ENCODE measurements around the gene RBCK1.
"Not testable (repeated sequence)": the region's sequence is repeated elsewhere in the genome, so short reads cannot be mapped to it uniquely, and the experiment has no call there.

Gene RBCK1

GRCh38 chr20:454951-455350 is 46.9 kb downstream of the RBCK1 start:
- H3K4me3 Mint-ChIP-seq: no peak overlapping the region
- H3K9me3 Mint-ChIP-seq: no peaks in the 10 kb centered on the region
- DNase-seq: no peak
- peaks cover 26% of the 10 kb centered on the region for H3K4me1 Mint-ChIP-seq
- ATAC-seq: no peak
- no peak overlapping the region for H3K27ac Mint-ChIP-seq
- no peaks in the 10 kb centered on the region for H3K27me3 Mint-ChIP-seq

DNA sequence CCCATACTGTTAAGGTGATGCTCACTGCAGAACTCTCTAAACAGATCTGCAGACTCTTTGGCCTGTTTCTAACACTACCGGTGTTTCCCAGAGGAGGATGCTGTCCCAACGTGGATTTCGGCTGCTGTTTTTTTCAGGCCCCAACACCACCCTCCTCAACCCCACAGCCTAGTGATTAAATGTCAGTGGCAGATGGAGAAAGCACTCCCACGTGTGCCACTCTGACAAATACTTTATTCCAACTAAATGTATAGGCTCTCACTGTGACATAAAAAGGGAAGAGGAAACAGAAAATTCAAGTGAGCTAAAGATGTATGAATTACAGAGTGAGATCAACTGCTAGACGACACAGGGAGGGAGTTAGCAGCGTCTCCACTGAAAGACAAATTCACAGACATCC is 50.7 kb downstream of the RBCK1 start:
- H3K27me3 Mint-ChIP-seq: no peaks in the 10 kb centered on the region
- H3K9me3 Mint-ChIP-seq: no peaks in the 10 kb centered on the region
- no peak overlapping the region for H3K27ac Mint-ChIP-seq
- no peak overlapping the region for H3K4me3 Mint-ChIP-seq
- DNase-seq (no peak), ATAC-seq (no peak)
- H3K4me1 Mint-ChIP-seq: peaks cover 51% of the 10 kb centered on the region

DNA sequence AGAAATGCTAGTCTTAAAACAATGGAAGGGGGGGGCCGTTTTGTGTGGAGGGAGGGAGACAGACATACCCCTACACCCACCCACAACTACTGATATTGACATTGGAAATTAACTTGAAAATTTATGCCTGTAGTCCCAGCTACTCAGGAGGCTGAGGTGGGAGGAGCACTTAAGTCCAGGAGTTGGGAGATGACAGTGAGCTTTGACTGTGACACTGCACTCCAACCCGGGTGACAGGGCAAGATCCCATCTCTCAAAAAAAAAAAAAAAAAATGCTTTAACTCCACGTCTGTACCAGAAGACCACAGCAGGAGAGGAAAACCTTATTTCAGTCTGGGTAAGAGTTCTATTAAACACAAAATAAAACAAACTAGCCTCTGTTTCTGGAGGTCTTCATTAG is 52.1 kb downstream of the RBCK1 start:
- H3K9me3 Mint-ChIP-seq: no peaks in the 10 kb centered on the region
- peak overlapping the region in 1 of 2 donors; percentile 48 for H3K27ac Mint-ChIP-seq
- DNase-seq: no peak
- ATAC-seq: no peak
- peaks cover 51% of the 10 kb centered on the region for H3K4me1 Mint-ChIP-seq
- H3K27me3 Mint-ChIP-seq: no peaks in the 10 kb centered on the region
- peak overlapping the region; percentile 52 to 96 for H3K4me3 Mint-ChIP-seq

GRCh38 chr20:460707-461106 is 52.6 kb downstream of the RBCK1 start:
- Mint-ChIP-seq H3K4me3 (peak overlapping the region; percentile 52 to 96), H3K27me3 (no peaks in the 10 kb centered on the region), H3K27ac (no peak overlapping the region), H3K9me3 (no peaks in the 10 kb centered on the region), H3K4me1 (peaks cover 51% of the 10 kb centered on the region)
- DNase-seq (no peak), ATAC-seq (no peak)

GRCh38 chr20:461254-462198 is 53.4 kb downstream of the RBCK1 start:
- peak; percentile 53 for ATAC-seq
- Mint-ChIP-seq H3K27me3 (no peaks in the 10 kb centered on the region), H3K9me3 (no peaks in the 10 kb centered on the region), H3K27ac (peak overlapping the region; percentile 78 to 93), H3K4me3 (peak overlapping the region; percentile 91 to 96), H3K4me1 (peaks cover 51% of the 10 kb centered on the region)
- peak in 1 of 2 donors; percentile 57 for DNase-seq

GRCh38 chr20:462199-462991 is 54.3 kb downstream of the RBCK1 start, which contains the start of gene TBC1D20:
Gene TBC1D20, minus strand, starts transcription at chr20:462533. Its CDS starts 128 bp downstream, at chr20:462405.
- peaks cover 4% of the 10 kb centered on the region for H3K27me3 Mint-ChIP-seq
- DNase-seq: peak; percentile 85 to 88
- H3K4me1 Mint-ChIP-seq: peaks cover 48% of the 10 kb centered on the region
- peak within 1 kb of the TSS; percentile 93 to 95 for H3K27ac Mint-ChIP-seq
- peaks cover 3% of the 10 kb centered on the region in 2 donors for H3K9me3 Mint-ChIP-seq
- peak within 1 kb of the TSS; percentile 91 to 96 for H3K4me3 Mint-ChIP-seq
- ATAC-seq: peak; percentile 98

DNA sequence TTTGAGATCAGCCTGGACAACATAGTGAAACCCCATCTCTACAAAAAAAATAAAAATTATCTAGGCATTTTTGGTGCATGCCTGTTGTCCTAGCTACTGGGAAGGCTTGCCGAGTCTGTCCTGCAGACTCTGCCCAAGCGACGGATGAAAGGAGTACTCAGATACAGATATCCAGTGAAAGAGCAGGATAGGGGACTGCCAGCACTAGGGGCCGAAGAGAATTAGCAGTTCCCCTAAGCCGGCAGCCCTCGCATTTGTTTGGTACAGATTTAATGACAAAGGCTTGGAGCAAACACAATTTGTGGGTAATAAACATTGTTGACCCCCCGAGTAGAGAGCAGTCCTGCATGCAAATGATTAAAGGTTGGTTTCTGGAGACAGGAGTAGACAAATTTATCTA is 59.7 kb downstream of the RBCK1 start:
- Mint-ChIP-seq H3K27ac (no peak overlapping the region), H3K9me3 (peaks cover 7 to 13% of the 10 kb centered on the region in 2 donors), H3K27me3 (peaks cover 22% of the 10 kb centered on the region), H3K4me3 (no peak overlapping the region), H3K4me1 (peaks cover 7% of the 10 kb centered on the region)
- no peak for DNase-seq
- ATAC-seq: no peak

DNA sequence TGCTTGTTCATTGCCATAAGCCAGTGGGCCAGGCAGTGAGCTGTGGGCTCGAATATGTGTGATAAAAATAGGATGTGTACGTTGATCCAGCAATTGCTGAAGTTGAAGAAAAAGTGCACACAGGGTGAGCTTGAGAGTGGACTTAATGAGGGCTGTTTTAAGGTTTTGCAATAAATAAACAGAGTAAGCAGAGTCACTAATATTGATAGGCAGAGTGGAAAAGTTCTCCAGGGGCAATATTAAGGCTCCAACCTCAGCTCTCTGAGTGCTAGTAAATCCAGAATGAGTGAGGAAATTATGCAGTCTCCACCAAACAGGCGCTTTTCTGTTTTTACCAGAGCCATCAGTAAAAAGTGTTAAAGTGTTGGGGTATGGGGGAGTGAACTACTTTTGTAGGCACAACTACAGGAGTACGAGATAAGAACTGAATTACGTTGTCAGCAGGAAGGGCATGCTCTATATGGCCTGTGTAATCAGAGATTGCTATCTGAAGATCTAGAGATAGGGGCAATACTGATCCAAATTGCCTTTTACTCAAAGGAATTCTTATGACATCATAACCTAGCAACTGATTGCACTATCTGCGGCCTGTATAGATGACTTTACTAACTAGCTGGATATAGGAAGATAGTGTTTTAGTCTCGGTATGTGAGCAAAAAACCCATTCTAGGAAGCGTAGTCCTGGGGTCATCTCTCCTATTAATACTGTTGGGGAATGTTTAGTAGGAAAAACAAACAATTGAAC is 61.8 kb downstream of the RBCK1 start:
- DNase-seq: no peak
- Mint-ChIP-seq H3K27me3 (peaks cover 22% of the 10 kb centered on the region), H3K4me3 (no peak overlapping the region), H3K9me3 (peaks cover 7 to 13% of the 10 kb centered on the region in 2 donors), H3K4me1 (no peaks in the 10 kb centered on the region), H3K27ac (no peak overlapping the region)
- ATAC-seq: no peak

DNA sequence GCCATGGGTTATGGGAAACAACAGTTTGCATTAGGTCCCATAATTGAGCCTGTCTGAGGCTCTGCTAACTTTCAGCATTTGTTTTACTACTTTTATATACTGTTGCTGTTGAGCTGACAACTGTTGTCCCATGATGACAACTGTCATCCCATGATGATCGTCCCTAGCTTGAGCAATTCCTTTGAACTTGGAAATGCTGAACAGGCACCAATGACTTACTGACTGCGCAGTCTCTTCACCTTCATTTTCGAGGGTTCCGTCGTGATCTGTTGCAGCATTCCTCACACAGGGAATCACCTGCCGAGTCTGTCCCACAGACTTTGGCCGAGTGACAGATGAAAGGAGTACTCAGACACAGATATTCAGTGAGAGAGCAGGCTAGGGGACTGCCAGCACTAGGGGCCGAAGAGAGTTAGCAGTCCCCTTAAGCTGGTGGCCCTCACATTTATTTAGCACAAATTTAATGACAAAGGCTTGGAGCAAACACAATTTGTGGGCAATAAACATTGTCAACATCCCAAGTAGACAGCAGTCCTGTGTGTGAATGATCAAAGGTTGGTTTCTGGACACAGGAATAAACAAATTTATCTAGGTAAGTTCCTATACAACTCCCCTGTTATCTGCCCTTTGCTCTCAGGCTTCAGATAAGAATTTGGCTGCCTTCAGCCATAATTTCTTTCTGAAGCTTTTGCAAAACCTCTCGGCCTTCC is 64.2 kb downstream of the RBCK1 start:
- DNase-seq (no peak), ATAC-seq (no peak)
- H3K27ac Mint-ChIP-seq: no peak overlapping the region
- H3K9me3 Mint-ChIP-seq: peaks cover 5 to 11% of the 10 kb centered on the region in 2 donors
- no peak overlapping the region for H3K4me3 Mint-ChIP-seq
- H3K4me1 Mint-ChIP-seq: peaks cover 4% of the 10 kb centered on the region
- H3K27me3 Mint-ChIP-seq: peaks cover 19% of the 10 kb centered on the region

DNA sequence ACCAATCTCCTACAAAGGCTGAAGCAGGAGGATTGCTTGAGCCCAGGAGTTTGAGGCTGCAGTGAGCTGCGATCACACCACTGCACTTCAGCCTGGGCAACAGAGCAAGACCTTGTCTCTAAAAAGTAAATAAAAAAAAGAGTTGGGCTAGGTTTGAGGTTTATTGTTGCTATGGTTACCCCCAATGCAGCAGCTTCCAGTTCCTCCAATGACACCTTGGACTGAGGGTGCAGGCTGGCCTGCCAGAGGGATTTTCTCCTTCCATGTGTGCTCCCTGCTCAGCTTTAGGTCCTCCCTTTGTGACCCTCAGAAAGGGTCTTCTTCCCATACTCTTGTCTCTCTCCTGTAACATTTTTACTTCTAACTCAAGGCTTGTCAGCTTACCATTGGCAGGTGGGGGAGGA is 64.8 kb downstream of the RBCK1 start:
- ATAC-seq: no peak
- Mint-ChIP-seq H3K27me3 (peaks cover 14% of the 10 kb centered on the region), H3K4me1 (peaks cover 4% of the 10 kb centered on the region), H3K9me3 (peaks cover 0 to 6% of the 10 kb centered on the region in 2 donors), H3K4me3 (no peak overlapping the region), H3K27ac (no peak overlapping the region)
- no peak for DNase-seq

DNA sequence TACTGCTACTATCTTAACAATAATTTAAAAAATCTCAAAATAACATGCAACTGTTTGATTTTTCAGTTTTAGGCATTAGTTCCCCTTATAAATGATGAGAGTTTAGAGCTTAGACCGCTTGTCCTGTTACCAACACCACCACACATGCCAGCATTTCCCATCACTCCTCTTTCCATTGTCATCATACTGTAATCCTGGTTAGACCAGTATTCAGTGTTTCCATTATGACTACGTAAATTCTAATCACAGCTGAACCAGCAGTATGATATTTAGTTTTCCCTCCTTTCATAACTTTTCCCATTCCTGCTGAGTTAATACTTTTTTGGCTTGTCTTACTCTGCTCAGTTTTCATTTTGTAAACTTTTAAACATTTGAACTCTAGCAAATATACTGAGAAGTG is 66.5 kb downstream of the RBCK1 start:
- no peak for ATAC-seq
- Mint-ChIP-seq H3K27me3 (peaks cover 5% of the 10 kb centered on the region), H3K4me3 (no peak overlapping the region), H3K9me3 (no peaks in the 10 kb centered on the region), H3K27ac (no peak overlapping the region), H3K4me1 (peaks cover 14% of the 10 kb centered on the region)
- DNase-seq: no peak

GRCh38 chr20:475463-476357 is 67.6 kb downstream of the RBCK1 start:
- DNase-seq (no peak), ATAC-seq (no peak)
- H3K4me3 Mint-ChIP-seq: no peak overlapping the region
- H3K27ac Mint-ChIP-seq: peak overlapping the region in 1 of 2 donors; percentile 42
- H3K9me3 Mint-ChIP-seq: no peaks in the 10 kb centered on the region
- H3K27me3 Mint-ChIP-seq: no peaks in the 10 kb centered on the region
- H3K4me1 Mint-ChIP-seq: peaks cover 20% of the 10 kb centered on the region

- not testable (repeated sequence) for H3K4me3 Mint-ChIP-seq, ATAC-seq, H3K27me3 Mint-ChIP-seq, DNase-seq, H3K9me3 Mint-ChIP-seq, H3K27ac Mint-ChIP-seq
- H3K4me1 Mint-ChIP-seq: peaks cover 27% of the 10 kb centered on the region
Observed at GRCh38 chr20:476561-477249, 68.6 kb downstream of the RBCK1 start.
